ENCODE data around the gene CNTNAP5.

CNTNAP5 gene

DNA sequence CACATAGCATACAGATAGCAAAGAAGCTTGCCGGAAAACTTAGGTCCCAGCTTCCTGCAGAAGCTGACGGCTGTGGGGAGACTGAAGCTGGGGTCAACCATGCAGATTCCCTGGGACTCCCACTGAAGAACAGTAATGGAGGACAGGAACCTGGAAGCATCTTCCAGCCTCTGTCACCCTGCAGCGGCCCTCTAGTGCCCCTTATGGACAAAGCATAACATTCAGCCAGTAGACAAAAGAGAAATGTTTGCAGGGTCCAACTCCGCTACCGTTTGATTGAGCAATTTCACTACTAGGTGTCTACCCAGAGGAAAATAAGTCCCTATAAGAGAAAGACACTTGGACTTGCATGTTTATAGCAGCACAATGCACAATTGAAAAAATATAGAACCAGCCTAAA lies 460.6 kb downstream of the CNTNAP5 start:
- DNase-seq: no peak

- DNase-seq: no peak
Observed at GRCh38 chr2:124489686-124490085, 464.6 kb downstream of the CNTNAP5 start.

GRCh38 chr2:124501575-124502152 lies 476.6 kb downstream of the CNTNAP5 start:
- no peak for DNase-seq

GRCh38 chr2:124514236-124514635 lies 489.1 kb downstream of the CNTNAP5 start:
- no peak for DNase-seq

DNA sequence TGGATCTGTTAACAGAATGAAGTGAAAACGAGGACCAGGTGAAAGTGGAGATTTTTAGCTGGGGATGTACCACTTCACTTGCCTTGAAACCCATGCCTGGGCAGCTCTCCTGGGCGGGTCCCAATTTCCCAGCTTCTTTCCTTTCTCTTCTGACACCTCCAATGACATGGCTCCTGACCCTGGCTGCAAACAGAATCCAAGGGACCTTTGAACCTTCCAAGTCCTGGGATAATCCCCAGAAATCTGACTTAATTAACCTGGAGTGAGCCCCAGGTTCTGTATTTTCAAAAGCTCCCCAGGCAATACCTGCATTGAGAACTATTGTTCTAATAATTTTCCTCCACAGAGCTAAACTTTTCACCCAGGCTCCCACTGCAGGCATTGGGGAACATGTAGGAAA lies 495.9 kb downstream of the CNTNAP5 start:
- DNase-seq: no peak

DNA sequence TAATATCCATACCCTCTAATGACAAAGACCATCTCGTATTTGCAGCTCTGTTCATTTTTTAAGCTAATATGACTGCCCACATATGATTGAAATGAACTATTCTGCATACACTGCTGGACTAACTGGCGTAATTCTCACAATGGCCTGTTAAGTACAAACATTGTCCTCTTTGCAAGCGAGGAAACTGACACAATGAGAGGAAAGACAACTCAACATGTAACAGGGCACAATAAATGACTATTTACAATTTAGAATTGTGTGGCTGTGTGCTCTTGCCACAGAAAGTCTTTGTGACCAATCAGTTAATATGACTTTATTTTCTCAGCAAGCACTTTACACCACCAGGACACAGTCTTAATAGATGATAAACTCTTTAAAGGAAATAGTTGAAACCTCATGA lies 498.0 kb downstream of the CNTNAP5 start:
- no peak for DNase-seq

- no peak for DNase-seq
Observed at GRCh38 chr2:124524155-124524915, 499.2 kb downstream of the CNTNAP5 start.

GRCh38 chr2:124526221-124526620 lies 501.1 kb downstream of the CNTNAP5 start:
- no peak for DNase-seq

DNA sequence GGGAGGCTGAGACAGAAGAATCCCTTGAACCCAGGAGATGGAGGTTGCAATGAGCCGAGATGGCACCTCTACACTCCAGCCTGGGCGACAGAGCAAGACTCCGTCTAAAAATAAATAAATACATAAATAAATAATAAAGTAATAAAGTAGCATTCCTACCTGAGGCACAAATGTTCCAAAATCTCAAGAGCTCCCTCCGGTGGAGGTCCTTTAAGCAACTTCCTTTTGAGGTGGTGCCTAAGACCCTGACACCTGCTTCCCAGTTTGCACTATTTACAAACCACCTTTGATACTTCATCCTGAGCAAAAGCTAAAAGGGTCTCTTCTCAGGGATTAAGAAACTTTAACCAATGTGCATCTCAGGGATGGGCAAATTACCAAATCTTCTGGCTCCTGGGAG lies 505.1 kb downstream of the CNTNAP5 start:
- no peak for DNase-seq

DNA sequence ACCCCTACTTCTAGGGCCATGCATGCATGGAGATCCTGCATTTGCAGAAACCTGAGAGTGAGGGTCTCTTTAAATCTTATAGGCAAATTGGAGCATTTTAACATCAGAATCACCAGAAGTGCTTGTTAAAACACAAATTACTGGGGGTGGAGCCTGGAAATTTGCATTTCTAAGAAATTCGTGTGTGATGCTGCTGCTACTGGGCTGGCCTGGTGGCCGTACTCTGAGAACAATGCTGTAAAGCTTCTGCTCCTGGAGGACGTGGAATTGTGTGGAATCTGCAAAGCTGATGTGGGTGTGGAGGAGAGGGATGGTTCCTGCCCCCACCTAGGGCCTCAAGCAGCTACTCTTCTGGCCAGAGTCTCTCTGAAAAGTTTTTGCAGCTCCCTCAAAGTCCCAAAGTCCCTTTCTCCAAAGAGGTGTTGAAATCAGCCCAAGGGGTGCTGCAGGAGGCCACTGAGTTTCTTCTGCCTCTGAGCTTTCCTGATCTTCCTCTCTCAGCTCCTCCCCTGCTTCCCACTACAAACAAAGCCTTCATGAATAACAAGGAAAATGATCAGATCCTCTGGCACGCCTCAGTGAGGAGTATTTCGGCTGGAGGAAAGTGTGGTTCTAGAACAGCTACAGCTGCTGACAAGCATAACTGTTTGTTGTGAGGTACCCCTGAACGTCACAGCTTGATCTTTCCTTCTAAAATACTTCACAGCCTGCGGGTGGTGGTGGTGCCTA lies 508.3 kb downstream of the CNTNAP5 start:
- DNase-seq: no peak

- DNase-seq: no peak
Observed at GRCh38 chr2:124534028-124534427, 508.9 kb downstream of the CNTNAP5 start.

GRCh38 chr2:124535816-124536215 lies 510.7 kb downstream of the CNTNAP5 start:
- DNase-seq: no peak

- no peak for DNase-seq
Observed at GRCh38 chr2:124536591-124536990, 511.5 kb downstream of the CNTNAP5 start.

- DNase-seq: no peak
Observed at GRCh38 chr2:124538549-124538948, 513.5 kb downstream of the CNTNAP5 start.

DNA sequence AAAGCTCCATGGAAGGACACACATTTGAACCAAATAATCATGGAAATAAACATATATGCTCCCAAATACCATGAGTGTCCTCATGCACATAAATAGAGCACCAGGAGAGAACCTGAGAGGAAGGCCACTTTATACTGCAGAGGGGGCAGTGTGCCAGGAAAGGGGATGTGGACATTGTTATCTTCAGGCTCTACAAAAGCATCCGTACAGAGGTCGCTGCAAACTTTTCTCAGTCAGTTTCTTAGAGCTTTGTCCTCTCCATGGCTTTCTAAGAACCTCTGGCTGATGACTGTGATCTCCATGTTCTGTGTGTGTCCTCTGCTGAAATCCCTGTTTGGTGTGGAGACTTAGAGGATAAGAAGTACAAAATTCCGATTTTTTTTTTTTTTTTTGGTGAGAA lies 515.7 kb downstream of the CNTNAP5 start:
- no peak for DNase-seq

DNA sequence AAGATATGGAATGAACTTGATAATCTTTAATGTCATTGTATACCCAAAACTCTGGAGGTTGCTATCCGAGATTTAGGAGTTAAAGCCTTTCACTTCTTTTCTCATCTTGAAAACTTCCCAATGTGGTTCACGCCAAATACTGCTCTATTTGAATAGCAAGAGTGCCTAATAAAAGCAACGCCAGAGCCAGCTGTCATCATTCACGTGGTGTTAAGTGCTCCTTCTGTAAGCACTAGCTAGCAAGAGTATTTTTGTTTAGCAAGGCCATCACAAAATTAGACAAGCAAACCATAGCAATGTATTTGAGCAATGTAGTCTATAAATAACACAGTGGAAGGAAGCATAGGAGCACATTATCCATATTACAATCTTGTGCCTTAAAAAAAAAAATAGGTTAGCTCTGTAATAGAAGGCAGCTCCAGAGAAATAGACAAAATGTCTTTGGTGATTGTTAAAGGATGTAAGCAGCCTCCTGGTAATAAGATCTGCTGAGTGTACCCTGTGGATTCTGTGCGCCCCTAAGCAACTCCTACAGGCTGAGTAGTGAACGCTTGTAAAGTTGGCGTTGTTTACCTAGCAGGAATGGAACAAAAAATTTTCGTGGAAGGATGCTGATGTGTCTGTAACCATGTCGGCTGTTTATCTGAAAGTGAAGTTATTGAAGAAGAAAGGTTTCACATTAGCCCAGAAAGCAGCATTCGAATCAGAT lies 518.0 kb downstream of the CNTNAP5 start:
- no peak for DNase-seq

DNA sequence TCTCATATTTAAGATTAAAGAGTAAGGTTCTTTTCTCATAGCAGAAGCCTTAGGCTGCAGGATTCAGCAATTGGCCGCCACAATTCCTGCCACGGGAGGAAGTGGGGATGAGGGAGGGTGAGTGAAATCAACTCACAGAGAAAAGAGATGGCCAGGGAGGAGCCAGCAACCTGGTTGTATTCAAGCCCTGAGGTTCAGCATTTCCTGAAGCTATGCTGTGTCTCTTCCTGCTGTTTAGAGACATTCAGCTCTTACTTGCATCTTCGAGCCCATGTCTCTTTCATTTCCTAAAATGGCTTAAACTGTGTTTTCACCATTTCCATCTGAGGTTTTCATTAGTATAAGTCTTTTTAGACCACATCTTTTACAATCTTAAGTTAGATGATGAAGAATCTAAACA lies 522.6 kb downstream of the CNTNAP5 start:
- DNase-seq: no peak

DNA sequence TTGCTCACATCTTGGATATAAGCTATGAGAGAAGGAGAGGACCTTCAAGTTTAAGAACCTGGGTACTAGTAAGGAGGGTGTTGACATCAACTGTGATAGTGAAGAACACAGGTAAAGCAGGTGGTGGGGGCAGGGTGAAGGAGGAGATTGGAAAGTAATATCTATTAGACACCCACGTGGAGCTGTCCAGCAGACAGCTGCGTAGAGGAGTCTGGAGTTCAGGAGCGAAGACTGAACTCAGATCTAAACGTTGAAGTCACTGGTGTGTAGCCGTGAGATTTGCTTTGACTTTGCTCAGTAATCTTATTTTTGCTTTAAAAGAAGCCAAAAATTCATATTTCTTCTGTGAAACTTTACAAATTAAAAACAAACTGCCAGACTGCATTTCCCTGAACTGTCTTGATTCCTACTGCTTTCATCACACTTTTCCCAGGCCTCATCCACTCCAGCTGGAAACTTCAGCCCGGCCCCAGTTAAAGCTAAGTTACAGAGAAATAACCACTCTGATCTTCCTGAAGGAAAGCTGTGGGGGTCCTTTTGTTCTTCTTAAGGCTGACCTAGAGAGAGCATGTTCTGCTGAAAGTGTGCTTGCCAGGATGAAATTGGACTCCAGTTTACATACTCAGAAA lies 533.3 kb downstream of the CNTNAP5 start:
- DNase-seq: no peak

- DNase-seq: no peak
Observed at GRCh38 chr2:124559236-124559635, 534.1 kb downstream of the CNTNAP5 start.

- no peak for DNase-seq
Observed at GRCh38 chr2:124560592-124561112, 535.6 kb downstream of the CNTNAP5 start.

- DNase-seq: no peak
Observed at GRCh38 chr2:124561486-124561885, 536.4 kb downstream of the CNTNAP5 start.

DNA sequence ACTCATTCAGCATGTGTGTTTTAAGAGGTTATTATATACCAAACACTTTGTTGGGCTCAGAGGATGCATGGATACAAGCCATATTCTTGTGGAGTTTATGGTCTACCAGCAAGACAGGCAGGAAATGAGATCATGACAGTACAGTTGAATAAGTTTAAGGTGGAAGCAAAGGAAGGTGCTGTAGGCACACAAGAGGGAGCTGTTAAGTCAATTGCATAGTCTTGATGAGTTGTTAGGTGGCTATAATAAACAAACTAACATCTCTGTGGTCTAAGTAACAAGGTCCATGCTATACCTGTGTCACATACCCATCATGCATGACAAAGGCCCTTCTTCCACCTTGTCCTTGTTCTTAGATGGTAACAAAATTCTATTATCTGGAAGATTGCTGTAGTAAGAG lies 538.3 kb downstream of the CNTNAP5 start:
- DNase-seq: no peak

- no peak for DNase-seq
Observed at GRCh38 chr2:124566518-124566970, 541.5 kb downstream of the CNTNAP5 start.
